Endothelial cell (in vitro differentiated cells): ENCODE measurements around the gene PIAS4. TPM values are rescaled to one million over a fixed set of nuclear protein-coding genes. Genes with fewer than 3 reads are reported as not detected.
A peak's percentile ranks its signal among the peaks of the same experiment; 100 is the strongest.

Source experiments
- DNase-seq: peaks from one replicate; pipeline ENCODE4 v3.0.0; 2021; ENCODE audit warnings: low spot score
- H3K27ac Mint-ChIP-seq: one replicate; pipeline ENCODE4 v1.8.0; 2021; ENCODE audit warnings: mixed read lengths, inconsistent platforms; ENCODE audit not compliant: unreplicated experiment
- H3K27me3 Mint-ChIP-seq: one replicate; pipeline ENCODE4 v1.8.0; 2021; ENCODE audit warnings: mild to moderate bottlenecking, moderate library complexity, mixed read lengths, inconsistent platforms; ENCODE audit not compliant: unreplicated experiment
- H3K36me3 Mint-ChIP-seq: one replicate; pipeline ENCODE4 v1.8.0; 2021; ENCODE audit warnings: mild to moderate bottlenecking, low read depth, mixed read lengths, inconsistent platforms; ENCODE audit not compliant: unreplicated experiment
- H3K4me1 Mint-ChIP-seq: one replicate; pipeline ENCODE4 v1.8.0; 2021; ENCODE audit warnings: mild to moderate bottlenecking, mixed read lengths, inconsistent platforms; ENCODE audit not compliant: unreplicated experiment
- H3K4me3 Mint-ChIP-seq: one replicate; pipeline ENCODE4 v1.8.0; 2021; ENCODE audit warnings: mild to moderate bottlenecking, mixed read lengths, inconsistent platforms; ENCODE audit not compliant: unreplicated experiment
- H3K9me3 Mint-ChIP-seq: one replicate; pipeline ENCODE4 v1.8.0; 2021; ENCODE audit warnings: mixed read lengths, inconsistent platforms; ENCODE audit not compliant: unreplicated experiment
- CTCF ChIP-seq: fragments of 200-600 bp; sonication (generic); IDR thresholded peaks from one replicate; pipeline ENCODE4 v1.5.0; 2021; ENCODE audit warnings: antibody characterized with exemption; ENCODE audit not compliant: unreplicated experiment
- long read RNA-seq: library from polyadenylated mRNA; unstranded; transcript quantifications from one replicate; pipeline ENCODE4 v2.0.0, GENCODE V29; 2020; ENCODE audit not compliant: unreplicated experiment
- total RNA-seq: library from RNA; stranded (reverse); fragmentation: NEBNext Ultra II Directional; extraction: Animal tissue kit (Norgen Biotek cat#: 25700); gene quantifications from one replicate; pipeline ENCODE4 v1.2.1, GENCODE V29; 2021; ENCODE audit not compliant: unreplicated experiment

The PIAS4 gene
- 41.2 TPM for total RNA-seq
- long read RNA-seq, transcript PIAS4-201 (11 exons, 3,159 nt): major isoform, 40 of 45 reads
- long read RNA-seq, partial matches to known transcripts: 5 of 45 reads
- long read RNA-seq, other reads (novel, unspliced or antisense): 0 of 45 reads

GRCh38 chr19:4007021-4007835 is at the start of gene PIAS4:
TSS of gene PIAS4 (plus strand) at chr19:4007736. CDS start at chr19:4007761, 25 bp downstream.
- Mint-ChIP-seq H3K9me3 (no peaks in the 10 kb centered on the region), H3K27ac (peak within 1 kb of the TSS; percentile 30), H3K4me1 (peaks cover 20% of the 10 kb centered on the region), H3K4me3 (peak within 1 kb of the TSS; percentile 96), H3K36me3 (peaks cover 4% of the 10 kb centered on the region), H3K27me3 (peaks cover 5% of the 10 kb centered on the region)
- no peak for TF ChIP-seq CTCF
- DNase-seq: peak; percentile 96

- Mint-ChIP-seq H3K9me3 (no peaks in the 10 kb centered on the region), H3K27me3 (peaks cover 18% of the 10 kb centered on the region), H3K4me3 (no peak overlapping the region), H3K27ac (no peak overlapping the region), H3K4me1 (no peaks in the 10 kb centered on the region), H3K36me3 (peaks cover 20% of the 10 kb centered on the region)
- TF ChIP-seq CTCF: no peak
- DNase-seq: no peak
Measured at GRCh38 chr19:3958836-3959765, 48.4 kb upstream of the PIAS4 start.

- Mint-ChIP-seq H3K4me3 (peak overlapping the region; percentile 56), H3K27me3 (peaks cover 15% of the 10 kb centered on the region), H3K36me3 (peaks cover 20% of the 10 kb centered on the region), H3K4me1 (no peaks in the 10 kb centered on the region), H3K9me3 (no peaks in the 10 kb centered on the region), H3K27ac (no peak overlapping the region)
- DNase-seq: no peak
- no peak for TF ChIP-seq CTCF
Measured at GRCh38 chr19:3959766-3960131, 47.8 kb upstream of the PIAS4 start.

- Mint-ChIP-seq H3K27ac (no peak overlapping the region), H3K27me3 (peaks cover 13% of the 10 kb centered on the region), H3K36me3 (peaks cover 20% of the 10 kb centered on the region), H3K4me3 (no peak overlapping the region), H3K9me3 (no peaks in the 10 kb centered on the region), H3K4me1 (no peaks in the 10 kb centered on the region)
- no peak for DNase-seq
- TF ChIP-seq CTCF: no peak
Measured at GRCh38 chr19:3961007-3961406, 46.5 kb upstream of the PIAS4 start.
